ENCODE data around the gene TNFAIP8L1. TPM values are rescaled to one million over a fixed set of nuclear protein-coding genes. Genes with fewer than 3 reads are reported as not detected.
A peak's percentile ranks its signal among the peaks of the same experiment; 100 is the strongest.

The TNFAIP8L1 gene
- 10 to 100 TPM; 18.5 to 22.0 TPM for total RNA-seq
- polyA plus RNA-seq = 10 to 100 TPM; 12.1 to 12.9 TPM
- long read RNA-seq, donor 1, transcript TNFAIP8L1-201 (2 exons, 3,814 nt) = major isoform, 9 of 130 reads
- long read RNA-seq, donor 1, partial matches to known transcripts = 20 of 130 reads
- long read RNA-seq, donor 1, other reads (novel, unspliced or antisense) = 98 of 130 reads
- long read RNA-seq, donor 2, partial matches to known transcripts = 12 of 81 reads
- long read RNA-seq, donor 2, other reads (novel, unspliced or antisense) = 65 of 81 reads
- long read RNA-seq, donor 3, transcript TNFAIP8L1-201 (2 exons, 3,814 nt) = major isoform, 11 of 64 reads
- long read RNA-seq, donor 3, partial matches to known transcripts = 0 of 64 reads
- long read RNA-seq, donor 3, other reads (novel, unspliced or antisense) = 52 of 64 reads
- long read RNA-seq, donor 4, partial matches to known transcripts = 0 of 4 reads
- long read RNA-seq, donor 4, other reads (novel, unspliced or antisense) = 0 of 4 reads
- long read RNA-seq, donor 5, transcript TNFAIP8L1-201 (2 exons, 3,814 nt) = major isoform, 7 of 122 reads
- long read RNA-seq, donor 5, partial matches to known transcripts = 5 of 122 reads
- long read RNA-seq, donor 5, other reads (novel, unspliced or antisense) = 109 of 122 reads

DNA sequence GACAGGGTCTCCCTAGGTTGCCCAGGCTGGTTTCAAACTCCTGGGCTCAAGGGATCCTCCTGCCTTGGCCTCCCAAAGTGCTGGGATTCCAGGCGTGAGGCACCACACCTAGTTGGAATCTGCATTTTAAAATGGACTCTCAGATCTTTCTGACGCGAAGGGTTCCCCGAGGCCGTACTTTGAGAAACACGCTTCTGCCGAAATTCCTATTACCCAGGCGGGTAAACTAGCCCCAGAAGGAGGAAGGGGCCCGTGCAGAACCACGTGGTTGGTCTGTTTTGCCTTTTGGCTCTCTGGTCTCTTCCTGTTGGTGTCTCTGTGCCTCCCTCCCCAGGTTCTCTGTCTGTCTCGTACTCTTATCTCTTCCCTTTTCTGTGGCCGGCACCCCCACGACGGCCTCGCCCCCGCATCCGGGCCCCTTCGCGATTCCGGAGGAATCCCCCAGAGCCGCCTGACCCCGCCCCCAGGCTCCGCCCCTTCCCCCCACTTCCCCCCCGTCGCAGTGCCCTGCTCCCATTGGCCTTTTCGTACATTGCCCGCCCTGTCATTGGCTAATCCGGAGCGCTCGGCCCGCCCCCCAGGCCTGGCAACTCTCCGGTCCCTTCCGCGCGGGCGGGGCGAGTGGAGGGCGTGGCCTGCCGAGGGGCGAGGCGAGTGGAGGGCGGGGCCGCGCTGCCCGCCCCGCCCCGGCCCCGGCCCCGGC is at the start of gene TNFAIP8L1:
TSS of gene TNFAIP8L1 (plus strand) at position 689 of the 703 bp plus-strand sequence. CDS start 12,354 bp downstream, outside the sequence.
- ATAC-seq (ENCODE audit: insufficient read depth, low FRiP score) (peak; percentile 94), DNase-seq (peak; percentile 96 to 97 (median 96))
- peak within 1 kb of the TSS; percentile 46 to 47 for H3K9ac ChIP-seq (ENCODE audit: insufficient read depth in 1 of 2, low read length in 2 of 2)
- peaks cover 0 to 3% (median 0%) of the 10 kb centered on the region in 4 donors for H3K36me3 ChIP-seq (ENCODE audit: control insufficient read depth in 4 of 4, insufficient read depth in 4 of 4, low read length in 4 of 4)
- H3K27ac ChIP-seq (ENCODE audit: low read depth in 1 of 2, low read length in 1 of 2) = peak within 1 kb of the TSS; percentile 52 to 77
- H3K9me3 ChIP-seq (ENCODE audit: control insufficient read depth in 4 of 4, insufficient read depth in 3 of 4, low read length in 3 of 4) = no peaks in the 10 kb centered on the region
- WGBS, 2 donors = 1 to 2% methylated on average over 34 to 49 of the region's 49 CpGs
- H3K4me1 ChIP-seq (ENCODE audit: control insufficient read depth in 5 of 5, insufficient read depth in 5 of 5, low read length in 5 of 5) = peaks cover 0 to 13% (median 0%) of the 10 kb centered on the region in 5 donors
- TF ChIP-seq, protein P1, sequence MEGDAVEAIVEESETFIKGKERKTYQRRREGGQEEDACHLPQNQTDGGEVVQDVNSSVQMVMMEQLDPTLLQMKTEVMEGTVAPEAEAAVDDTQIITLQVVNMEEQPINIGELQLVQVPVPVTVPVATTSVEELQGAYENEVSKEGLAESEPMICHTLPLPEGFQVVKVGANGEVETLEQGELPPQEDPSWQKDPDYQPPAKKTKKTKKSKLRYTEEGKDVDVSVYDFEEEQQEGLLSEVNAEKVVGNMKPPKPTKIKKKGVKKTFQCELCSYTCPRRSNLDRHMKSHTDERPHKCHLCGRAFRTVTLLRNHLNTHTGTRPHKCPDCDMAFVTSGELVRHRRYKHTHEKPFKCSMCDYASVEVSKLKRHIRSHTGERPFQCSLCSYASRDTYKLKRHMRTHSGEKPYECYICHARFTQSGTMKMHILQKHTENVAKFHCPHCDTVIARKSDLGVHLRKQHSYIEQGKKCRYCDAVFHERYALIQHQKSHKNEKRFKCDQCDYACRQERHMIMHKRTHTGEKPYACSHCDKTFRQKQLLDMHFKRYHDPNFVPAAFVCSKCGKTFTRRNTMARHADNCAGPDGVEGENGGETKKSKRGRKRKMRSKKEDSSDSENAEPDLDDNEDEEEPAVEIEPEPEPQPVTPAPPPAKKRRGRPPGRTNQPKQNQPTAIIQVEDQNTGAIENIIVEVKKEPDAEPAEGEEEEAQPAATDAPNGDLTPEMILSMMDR (IDR thresholded peaks at IDR 0.05; ENCODE audit: control extremely low read depth, extremely low read depth) = no peak
- peak within 1 kb of the TSS; percentile 78 for H3K4me3 ChIP-seq
- no peaks in the 10 kb centered on the region for H3K27me3 ChIP-seq (ENCODE audit: control insufficient read depth in 3 of 3, insufficient read depth in 3 of 3, low read length in 2 of 3)

DNA sequence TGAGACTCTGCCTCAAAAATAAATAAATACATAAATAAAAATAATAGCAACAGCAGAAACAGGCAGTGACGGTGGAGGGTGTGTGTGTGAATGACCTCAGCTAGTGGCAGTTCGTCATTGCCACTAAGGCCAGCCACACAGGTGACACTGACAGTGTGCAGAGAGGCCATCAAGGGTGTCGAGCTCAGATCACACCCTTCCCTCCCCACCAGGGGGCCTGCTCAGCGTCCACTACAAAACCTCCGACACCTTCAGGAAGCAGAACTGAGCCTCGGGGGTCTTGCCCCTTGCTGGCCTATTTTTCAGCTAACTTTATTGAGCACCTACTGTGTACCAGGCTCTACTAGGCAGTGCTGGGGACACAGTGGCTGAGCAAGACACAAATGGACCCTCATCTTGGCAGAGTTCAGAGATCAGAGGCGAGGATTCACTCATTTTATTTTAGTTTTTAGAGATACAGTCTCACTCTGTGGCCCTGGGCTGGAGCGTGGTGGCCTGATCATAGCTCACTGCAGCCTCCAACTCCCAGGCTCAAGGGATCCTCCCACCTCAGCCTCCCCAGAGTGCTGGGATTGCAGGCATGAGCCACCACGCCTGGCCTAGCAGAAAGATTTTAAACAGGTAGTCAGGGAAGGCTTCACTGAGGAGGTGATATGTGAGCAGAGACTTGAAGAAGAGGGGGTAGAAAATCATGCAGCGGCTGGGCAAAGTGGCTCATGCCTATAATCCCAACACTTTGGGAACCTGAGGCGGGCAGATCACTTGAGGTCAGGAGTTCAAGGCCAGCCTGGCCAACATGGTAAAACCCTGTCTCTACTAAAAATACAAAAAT is 49.5 kb upstream of the TNFAIP8L1 start:
- Histone ChIP-seq H3K27me3 (ENCODE audit: control insufficient read depth in 3 of 3, insufficient read depth in 3 of 3, low read length in 2 of 3) (peaks cover 0 to 11% (median 9%) of the 10 kb centered on the region in 3 donors), H3K4me3 (no peak overlapping the region), H3K9me3 (ENCODE audit: control insufficient read depth in 4 of 4, insufficient read depth in 3 of 4, low read length in 3 of 4) (peaks cover 0 to 7% (median 0%) of the 10 kb centered on the region in 4 donors), H3K9ac (ENCODE audit: insufficient read depth in 1 of 2, low read length in 2 of 2) (no peak overlapping the region), H3K4me1 (ENCODE audit: control insufficient read depth in 5 of 5, insufficient read depth in 5 of 5, low read length in 5 of 5) (no peaks in the 10 kb centered on the region), H3K27ac (ENCODE audit: low read depth in 1 of 2, low read length in 1 of 2) (no peak overlapping the region), H3K36me3 (ENCODE audit: control insufficient read depth in 4 of 4, insufficient read depth in 4 of 4, low read length in 4 of 4) (no peaks in the 10 kb centered on the region)
- TF ChIP-seq, protein P1 (IDR thresholded peaks at IDR 0.05; ENCODE audit: control extremely low read depth, extremely low read depth) = no peak
- 55 to 56% methylated on average over 11 of the region's 11 CpGs for WGBS, 2 donors
- ATAC-seq (ENCODE audit: insufficient read depth, low FRiP score) (no peak), DNase-seq (no peak)

- no peaks in the 10 kb centered on the region for H3K4me1 ChIP-seq (ENCODE audit: control insufficient read depth in 5 of 5, insufficient read depth in 5 of 5, low read length in 5 of 5)
- H3K27me3 ChIP-seq (ENCODE audit: control insufficient read depth in 3 of 3, insufficient read depth in 3 of 3, low read length in 2 of 3) = peaks cover 0 to 6% (median 3%) of the 10 kb centered on the region in 3 donors
- 88 to 91% methylated on average over 9 of the region's 9 CpGs for WGBS, 2 donors
- TF ChIP-seq, protein P1 (IDR thresholded peaks at IDR 0.05; ENCODE audit: control extremely low read depth, extremely low read depth) = no peak
- DNase-seq (no peak), ATAC-seq (ENCODE audit: insufficient read depth, low FRiP score) (no peak)
- no peak overlapping the region for H3K9ac ChIP-seq (ENCODE audit: insufficient read depth in 1 of 2, low read length in 2 of 2)
- no peak overlapping the region for H3K27ac ChIP-seq (ENCODE audit: low read depth in 1 of 2, low read length in 1 of 2)
- H3K9me3 ChIP-seq (ENCODE audit: control insufficient read depth in 4 of 4, insufficient read depth in 3 of 4, low read length in 3 of 4) = peaks cover 0 to 4% (median 0%) of the 10 kb centered on the region in 4 donors
- no peaks in the 10 kb centered on the region for H3K36me3 ChIP-seq (ENCODE audit: control insufficient read depth in 4 of 4, insufficient read depth in 4 of 4, low read length in 4 of 4)
- no peak overlapping the region for H3K4me3 ChIP-seq
These were observed 48.8 kb upstream of the TNFAIP8L1 start for GRCh38 chr19:4590559-4590958.
